Measurements from ENCODE around the gene FOXO6.

The FOXO6 gene

GRCh38 chr1:41386196-41386663 lies 25.0 kb downstream of the FOXO6 start:
- DNase-seq = no peak

- no peak for DNase-seq
These were observed 26.4 kb downstream of the FOXO6 start for GRCh38 chr1:41387667-41388091.

- DNase-seq = no peak
These were observed 27.3 kb downstream of the FOXO6 start for GRCh38 chr1:41388510-41388909.

- no peak for DNase-seq
These were observed 27.8 kb downstream of the FOXO6 start for GRCh38 chr1:41389009-41389408.

GRCh38 chr1:41390166-41390565 lies 28.9 kb downstream of the FOXO6 start:
- DNase-seq = no peak

GRCh38 chr1:41390573-41390972 lies 29.3 kb downstream of the FOXO6 start:
- DNase-seq = no peak

GRCh38 chr1:41391834-41392527 lies 30.7 kb downstream of the FOXO6 start:
- no peak for DNase-seq

GRCh38 chr1:41392528-41392924 lies 31.3 kb downstream of the FOXO6 start:
- DNase-seq = no peak

GRCh38 chr1:41393716-41394368 lies 32.6 kb downstream of the FOXO6 start:
- no peak for DNase-seq

GRCh38 chr1:41394369-41394744 lies 33.1 kb downstream of the FOXO6 start:
- DNase-seq = no peak

- DNase-seq = no peak
These were observed 34.0 kb downstream of the FOXO6 start for GRCh38 chr1:41394959-41395956.

GRCh38 chr1:41396084-41396483 lies 34.9 kb downstream of the FOXO6 start:
- no peak for DNase-seq

GRCh38 chr1:41397020-41397419 lies 35.8 kb downstream of the FOXO6 start:
- no peak for DNase-seq

GRCh38 chr1:41397753-41398330 lies 36.6 kb downstream of the FOXO6 start:
- no peak for DNase-seq

GRCh38 chr1:41399145-41399795 lies 38.0 kb downstream of the FOXO6 start:
- no peak for DNase-seq

GRCh38 chr1:41400225-41400624 lies 39.0 kb downstream of the FOXO6 start:
- DNase-seq = no peak

GRCh38 chr1:41401899-41402298 lies 40.7 kb downstream of the FOXO6 start:
- no peak for DNase-seq

GRCh38 chr1:41404308-41404761 lies 43.1 kb downstream of the FOXO6 start:
- no peak for DNase-seq

- DNase-seq = no peak
These were observed 46.5 kb downstream of the FOXO6 start for GRCh38 chr1:41407664-41408252.

- no peak for DNase-seq
These were observed 47.5 kb downstream of the FOXO6 start for GRCh38 chr1:41408691-41409090.

- no peak for DNase-seq
These were observed 48.6 kb downstream of the FOXO6 start for GRCh38 chr1:41409825-41410224.

GRCh38 chr1:41410462-41410861 lies 49.2 kb downstream of the FOXO6 start:
- DNase-seq = no peak
